ENCODE data around the gene CCDC57.

The CCDC57 gene

DNA sequence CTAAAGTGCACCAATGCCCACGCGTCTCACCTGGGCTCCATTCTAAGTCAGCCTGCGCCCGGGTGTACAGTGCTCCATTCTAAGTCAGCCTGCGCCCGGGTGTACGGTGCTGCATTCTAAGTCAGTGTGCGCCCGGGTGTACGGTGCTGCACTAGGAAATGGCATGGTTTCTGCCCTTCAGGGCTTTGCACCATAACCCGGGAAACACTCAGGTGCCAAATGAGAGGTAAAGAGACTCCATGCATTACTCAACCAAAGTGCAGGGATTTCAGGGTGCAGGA lies 85.4 kb downstream of the CCDC57 start:
- DNase-seq (ENCODE audit: low read depth, low spot score), result no peak

GRCh38 chr17:82126556-82127314 lies 85.9 kb downstream of the CCDC57 start:
- DNase-seq (ENCODE audit: low read depth, low spot score), result no peak

DNA sequence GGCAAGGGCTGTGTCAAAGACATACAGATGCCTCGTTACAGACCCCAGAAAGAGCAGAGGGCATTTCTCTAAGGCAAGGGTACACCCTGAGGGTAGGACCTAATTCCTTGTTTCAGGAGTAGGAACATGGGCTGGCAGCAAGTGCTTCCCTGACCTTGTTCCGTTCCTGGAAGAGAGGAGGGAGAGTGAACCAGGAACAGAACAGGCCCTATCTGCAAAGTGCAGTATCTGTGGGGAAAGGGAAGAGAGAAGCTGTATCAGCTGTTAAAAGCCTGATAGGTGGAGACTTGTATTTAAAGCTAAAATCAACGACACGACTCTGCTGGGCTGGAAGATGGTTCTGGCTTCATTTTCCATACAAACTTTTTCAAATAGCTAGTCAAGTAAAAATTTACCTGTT lies 88.5 kb downstream of the CCDC57 start:
- no peak for DNase-seq (ENCODE audit: low read depth, low spot score)

DNA sequence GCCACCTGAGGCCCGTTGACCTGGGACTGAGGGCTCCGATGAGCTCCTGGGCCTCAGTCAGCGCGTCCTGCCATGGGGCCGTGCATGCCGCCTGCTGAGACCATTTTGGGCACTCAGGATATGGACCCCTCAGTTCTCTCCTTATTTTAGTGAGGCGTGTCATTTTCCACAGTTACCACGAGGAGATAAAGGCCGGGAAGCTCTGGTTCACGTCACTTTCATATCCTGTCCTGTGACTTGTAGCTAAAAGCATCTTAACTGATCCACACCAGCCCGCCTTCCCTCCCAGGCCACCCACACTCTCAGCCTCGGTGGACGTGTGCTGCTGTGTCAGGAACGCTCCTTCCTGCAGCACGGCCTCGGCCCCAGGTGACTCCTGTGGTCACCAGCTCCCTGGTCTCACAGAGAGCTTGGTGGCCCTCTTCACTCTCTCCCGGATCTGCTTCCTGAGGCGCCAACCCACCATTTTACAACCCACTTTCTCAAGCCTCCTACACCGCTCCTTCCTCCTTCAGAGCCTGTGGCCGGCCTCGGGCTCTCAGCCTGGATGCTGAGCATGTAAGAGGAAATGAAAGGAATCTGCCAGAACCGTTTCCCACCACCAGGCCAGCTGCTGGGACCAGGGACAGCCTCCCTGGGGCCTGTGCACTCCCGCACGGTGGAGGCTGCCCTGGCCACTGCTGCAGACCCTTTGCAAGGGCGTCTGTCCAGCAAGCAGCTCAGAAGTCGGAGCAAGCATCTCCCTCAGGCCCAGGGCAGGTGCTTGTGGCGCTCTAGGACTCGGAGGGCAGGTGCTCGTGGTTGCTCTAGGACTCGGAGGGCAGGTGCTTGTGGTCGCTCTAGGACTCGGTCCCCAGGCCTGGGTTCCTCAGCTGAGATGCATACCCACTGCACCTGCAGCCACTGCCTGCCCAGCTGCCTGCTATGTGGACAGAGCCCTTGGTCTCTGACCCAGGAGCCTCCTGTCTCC lies 90.7 kb downstream of the CCDC57 start:
- peak; percentile 63 for DNase-seq (ENCODE audit: low read depth, low spot score)

DNA sequence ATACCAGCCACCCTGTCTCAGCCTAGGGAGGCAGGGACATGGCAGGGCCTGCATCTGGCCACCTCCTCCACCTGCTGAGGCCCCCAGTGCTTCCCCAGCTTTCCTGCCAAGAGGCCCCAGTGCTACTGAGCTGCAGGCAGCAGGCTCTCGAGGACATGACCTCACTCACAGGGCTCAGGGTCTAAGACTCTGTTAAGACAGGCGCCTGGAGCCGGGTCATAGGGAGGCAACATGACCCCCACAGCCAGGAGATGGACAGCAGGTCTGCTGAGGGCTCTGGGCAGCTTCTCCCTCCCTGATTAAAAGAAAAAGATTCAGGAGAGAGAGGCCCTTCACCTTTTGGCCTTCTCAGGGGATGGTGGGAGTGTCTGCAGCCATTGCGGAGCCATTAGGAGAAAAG lies 91.4 kb downstream of the CCDC57 start:
- peak; percentile 47 for DNase-seq (ENCODE audit: low read depth, low spot score)

DNA sequence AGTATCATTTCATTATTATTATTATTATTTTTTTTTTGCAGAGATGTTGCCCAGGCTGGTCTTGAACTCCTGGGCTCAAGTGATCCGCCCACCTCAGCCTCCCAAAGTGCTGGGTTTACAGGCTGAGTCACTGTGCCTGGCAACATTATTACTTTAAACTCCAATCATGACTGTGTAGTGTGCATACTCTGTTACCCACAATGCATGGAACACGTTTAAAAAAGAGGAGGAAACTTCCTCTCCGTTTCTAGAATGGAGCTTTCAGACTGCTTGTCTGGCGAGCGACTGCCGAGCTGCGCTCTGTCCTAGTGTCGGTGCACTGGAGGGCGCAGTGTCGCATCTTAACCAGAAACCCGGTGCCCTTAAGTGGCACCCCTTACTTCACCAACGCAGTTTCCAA lies 92.5 kb downstream of the CCDC57 start:
- DNase-seq (ENCODE audit: low read depth, low spot score), result no peak

DNA sequence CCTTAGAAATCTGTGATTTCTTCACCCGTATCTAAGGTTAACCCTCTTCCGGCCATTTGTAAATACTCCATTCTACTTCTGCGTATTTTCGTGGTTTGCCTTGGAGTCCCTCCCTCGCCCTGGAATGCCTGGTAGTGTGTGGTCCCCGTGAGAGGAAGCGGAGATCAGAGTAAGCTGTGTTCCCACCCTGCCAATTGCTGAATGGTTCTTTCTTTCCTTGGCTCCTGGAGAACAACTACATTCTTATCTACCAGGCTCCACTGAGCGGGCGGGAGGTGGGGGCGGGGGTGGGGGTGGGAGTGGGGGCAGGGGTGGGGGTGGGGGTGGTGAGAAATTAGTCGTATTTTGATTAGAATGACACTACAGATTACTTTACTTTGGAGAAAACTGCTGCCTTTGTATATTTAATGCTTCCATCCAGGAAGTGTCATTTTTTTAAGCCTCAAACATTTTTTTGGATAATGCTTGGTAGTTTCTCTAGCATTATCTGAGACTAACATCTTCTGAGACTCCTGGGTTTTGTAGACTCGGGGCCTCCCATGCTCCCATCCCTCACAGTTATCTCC lies 93.7 kb downstream of the CCDC57 start:
- peak; percentile 57 for DNase-seq (ENCODE audit: low read depth, low spot score)

- no peak for DNase-seq (ENCODE audit: low read depth, low spot score)
Observed at GRCh38 chr17:82118168-82118814, 94.4 kb downstream of the CCDC57 start.

GRCh38 chr17:82117139-82118090 lies 95.2 kb downstream of the CCDC57 start:
- peak; percentile 34 for DNase-seq (ENCODE audit: low read depth, low spot score)

- peak; percentile 86 for DNase-seq (ENCODE audit: low read depth, low spot score)
Observed at GRCh38 chr17:82116246-82116645, 96.4 kb downstream of the CCDC57 start.

GRCh38 chr17:82114872-82115271 lies 97.8 kb downstream of the CCDC57 start:
- no peak for DNase-seq (ENCODE audit: low read depth, low spot score)

DNA sequence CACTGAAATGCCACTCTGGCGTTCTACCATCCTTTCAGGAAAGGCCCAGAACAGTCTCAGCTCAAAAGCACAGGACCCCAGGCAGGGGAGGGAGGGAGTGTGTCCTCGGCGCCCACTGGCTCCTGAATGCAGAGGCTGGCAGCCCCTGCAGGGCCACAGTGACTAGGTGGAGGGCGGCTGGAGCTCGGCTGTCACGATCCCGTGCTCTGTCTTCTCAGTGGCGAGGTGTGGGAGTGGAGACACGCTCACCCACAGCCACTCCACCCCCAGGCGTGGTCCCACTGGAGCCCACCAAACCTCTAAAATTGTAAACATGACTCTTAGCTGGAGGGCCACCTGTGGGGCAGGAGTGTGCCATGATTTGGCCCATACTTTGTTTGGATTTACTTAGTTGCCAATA lies 98.2 kb downstream of the CCDC57 start:
- DNase-seq (ENCODE audit: low read depth, low spot score), result no peak

DNA sequence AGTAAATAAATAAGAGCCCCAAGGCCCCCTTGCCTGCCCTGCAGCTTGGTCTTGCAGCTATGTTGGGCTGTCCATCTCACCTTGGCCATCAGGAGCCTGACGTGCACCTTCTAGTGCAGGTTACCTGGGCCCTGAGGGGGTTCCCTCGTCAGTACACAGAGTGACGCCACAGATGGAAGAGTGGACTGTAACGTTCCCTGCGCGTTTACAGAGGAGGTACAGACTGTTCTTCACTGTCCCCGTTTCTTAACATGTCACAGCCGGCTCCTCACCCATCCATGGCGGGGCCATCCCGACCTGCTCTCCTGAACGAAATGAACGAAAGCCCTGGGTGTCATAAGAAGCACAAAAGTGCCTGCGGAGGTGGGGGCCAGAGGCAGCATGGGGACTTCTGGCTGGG lies 98.7 kb downstream of the CCDC57 start:
- no peak for DNase-seq (ENCODE audit: low read depth, low spot score)

- no peak for DNase-seq (ENCODE audit: low read depth, low spot score)
Observed at GRCh38 chr17:82113422-82113821, 99.2 kb downstream of the CCDC57 start.

- no peak for DNase-seq (ENCODE audit: low read depth, low spot score)
Observed at GRCh38 chr17:82112914-82113311, 99.7 kb downstream of the CCDC57 start.

DNA sequence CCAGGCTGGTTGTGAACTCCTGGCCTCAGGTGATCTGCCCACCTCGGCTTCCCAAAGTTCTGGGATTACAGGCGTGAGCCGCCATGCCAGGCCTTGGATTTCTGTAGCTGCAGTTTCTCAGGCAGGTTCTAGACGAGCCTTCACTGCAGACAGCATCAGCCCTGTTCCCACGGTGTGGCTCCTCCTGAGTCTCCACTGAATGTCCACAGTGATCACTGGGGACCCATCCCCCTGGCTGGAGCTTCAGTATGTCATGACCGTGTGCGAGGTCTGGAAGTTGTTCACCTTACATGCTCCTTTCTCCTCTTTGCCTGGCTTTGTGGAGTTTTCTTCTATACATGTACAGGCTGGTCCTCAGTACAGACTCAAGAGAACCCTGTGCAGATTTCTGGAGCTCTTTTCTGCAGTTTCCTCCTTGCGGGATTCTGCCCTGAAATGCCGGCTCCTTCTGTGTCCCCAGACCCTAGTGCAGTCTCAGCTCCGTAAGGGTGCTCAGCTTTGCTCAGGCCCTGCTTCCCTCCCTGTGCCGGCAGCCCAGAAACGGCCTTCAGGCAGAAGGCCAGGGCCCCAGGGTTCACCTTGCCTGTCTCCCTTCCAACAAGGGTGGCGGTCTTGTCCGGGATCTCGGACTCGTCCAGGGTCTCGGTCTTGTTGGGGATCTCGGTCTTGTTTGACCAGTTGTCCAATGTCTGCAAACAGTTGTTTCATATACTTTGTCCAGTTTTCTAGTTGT lies 100.3 kb downstream of the CCDC57 start:
- no peak for DNase-seq (ENCODE audit: low read depth, low spot score)

DNA sequence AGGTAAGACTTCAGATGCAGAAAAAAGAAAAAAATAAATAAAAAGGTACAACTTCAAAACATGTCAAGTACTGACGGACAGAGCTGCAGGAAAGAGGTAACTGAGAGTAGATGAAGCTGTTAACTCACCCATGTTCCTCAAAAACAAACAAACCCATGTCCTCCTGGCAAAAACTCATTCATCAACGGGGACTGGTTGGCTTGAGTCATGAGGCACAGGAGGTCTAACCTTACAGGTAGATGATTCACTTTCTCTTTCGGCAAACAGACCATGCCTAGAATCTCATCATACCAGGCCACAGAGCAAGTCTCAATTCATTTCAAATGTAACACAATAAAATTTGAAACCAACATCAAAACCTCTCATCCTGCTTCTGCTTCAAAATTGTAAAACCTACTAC lies 102.3 kb downstream of the CCDC57 start:
- no peak for DNase-seq (ENCODE audit: low read depth, low spot score)

DNA sequence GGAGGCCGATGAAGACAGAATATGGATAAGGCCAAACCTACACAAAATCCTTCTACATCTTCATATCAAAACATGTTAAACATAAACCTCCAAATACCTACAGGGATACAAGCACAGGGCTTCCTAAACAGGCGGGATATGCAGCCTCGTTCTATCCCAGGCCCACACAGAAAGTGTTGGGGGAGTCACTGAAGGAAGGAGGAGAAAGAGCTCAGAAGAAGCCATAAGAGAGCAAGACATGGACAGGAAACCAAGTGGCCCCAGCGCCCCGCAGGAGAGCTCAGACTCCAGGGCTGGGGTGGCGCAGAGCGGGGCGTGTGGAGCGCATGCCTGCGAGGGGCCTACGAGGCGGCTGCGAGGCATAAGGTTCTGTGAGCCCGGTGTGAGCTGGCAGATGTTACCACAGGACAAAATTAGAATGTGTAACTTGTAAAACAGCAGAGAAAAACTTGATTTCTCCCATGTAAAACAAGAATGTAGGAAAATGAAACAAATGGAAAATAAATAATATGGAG lies 103.6 kb downstream of the CCDC57 start:
- DNase-seq (ENCODE audit: low read depth, low spot score), result no peak

DNA sequence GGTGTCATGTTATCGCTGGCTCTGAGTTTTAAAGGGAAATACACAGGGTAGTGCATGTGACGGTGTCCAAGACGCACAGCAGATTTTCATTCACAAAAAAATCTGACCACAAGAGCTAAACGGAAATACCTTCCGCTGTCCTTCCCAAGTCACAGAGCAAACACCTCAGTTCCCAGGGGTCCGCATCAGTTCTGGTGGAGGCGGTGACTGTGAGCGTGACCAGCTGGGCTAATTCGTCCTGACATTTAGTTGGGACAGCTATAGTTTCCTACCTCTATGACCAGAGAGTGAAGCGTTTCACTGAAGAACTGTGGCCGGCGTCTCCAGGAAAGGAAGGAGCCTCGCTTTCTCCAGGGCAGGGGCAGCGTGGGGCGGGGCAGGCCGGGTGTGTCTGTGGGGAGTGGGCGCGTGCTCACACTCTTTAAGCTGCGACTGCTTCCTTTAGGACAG lies 104.1 kb downstream of the CCDC57 start:
- no peak for DNase-seq (ENCODE audit: low read depth, low spot score)

GRCh38 chr17:82108038-82108437 lies 104.6 kb downstream of the CCDC57 start:
- DNase-seq (ENCODE audit: low read depth, low spot score), result no peak
